Measurements from ENCODE around the gene DPP6.

- no peak for TF ChIP-seq CHD2 (IDR thresholded peaks at IDR 0.05; ENCODE audit: low read length)
- TF ChIP-seq CTCF (IDR thresholded peaks at IDR 0.05; ENCODE audit: control extremely low read depth in 1 of 3, insufficient read depth in 1 of 3, low read depth in 1 of 3, low read length in 3 of 3) = no peak
- no peak for TF ChIP-seq EP300 (IDR thresholded peaks at IDR 0.05; ENCODE audit: borderline replicate concordance in 1 of 2, low read depth in 2 of 2, low read length in 2 of 2)
- no peak for TF ChIP-seq BRCA1 (IDR thresholded peaks at IDR 0.05; ENCODE audit: low read depth, low read length)
- TF ChIP-seq CBX8 (IDR thresholded peaks at IDR 0.05; ENCODE audit: borderline replicate concordance, low read depth, low read length) = no peak
- no peak for TF ChIP-seq MAX (IDR thresholded peaks at IDR 0.05)
- TF ChIP-seq GTF2F1 (IDR thresholded peaks at IDR 0.05; ENCODE audit: borderline replicate concordance, low read depth, low read length) = no peak
- TF ChIP-seq EZH2 (IDR thresholded peaks at IDR 0.05; ENCODE audit: low read depth, low read length, severe bottlenecking) = no peak
- no peak for TF ChIP-seq JUND (IDR thresholded peaks at IDR 0.05; ENCODE audit: low read length)
- TF ChIP-seq CHD1 (IDR thresholded peaks at IDR 0.05; ENCODE audit: low read depth, low read length) = no peak
- no peak for TF ChIP-seq TAF7 (optimal IDR thresholded peaks at IDR 0.05; ENCODE audit: borderline replicate concordance, low read depth, low read length)
- no peak for TF ChIP-seq RBBP5 (IDR thresholded peaks at IDR 0.05; ENCODE audit: borderline replicate concordance, low read depth, low read length)
- TF ChIP-seq POLR2A (IDR thresholded peaks at IDR 0.05; ENCODE audit: control extremely low read depth in 1 of 2, low read depth in 2 of 2, low read length in 2 of 2) = no peak
- no peak for TF ChIP-seq SUZ12 (IDR thresholded peaks at IDR 0.05; ENCODE audit: low read length)
Observed at GRCh38 chr7:154186811-154187210, 134.6 kb downstream of the DPP6 start.
